AG08396 (cell line): ENCODE data around the gene ZNF521.
"Not testable (repeated sequence)": the region's sequence is repeated elsewhere in the genome, so short reads cannot be mapped to it uniquely, and the experiment has no call there.

Source experiments
- DNase-seq: peaks from one replicate; pipeline ENCODE4 v3.0.0; 2012; ENCODE audit warnings: low spot score, mixed read lengths

ZNF521 gene

DNA sequence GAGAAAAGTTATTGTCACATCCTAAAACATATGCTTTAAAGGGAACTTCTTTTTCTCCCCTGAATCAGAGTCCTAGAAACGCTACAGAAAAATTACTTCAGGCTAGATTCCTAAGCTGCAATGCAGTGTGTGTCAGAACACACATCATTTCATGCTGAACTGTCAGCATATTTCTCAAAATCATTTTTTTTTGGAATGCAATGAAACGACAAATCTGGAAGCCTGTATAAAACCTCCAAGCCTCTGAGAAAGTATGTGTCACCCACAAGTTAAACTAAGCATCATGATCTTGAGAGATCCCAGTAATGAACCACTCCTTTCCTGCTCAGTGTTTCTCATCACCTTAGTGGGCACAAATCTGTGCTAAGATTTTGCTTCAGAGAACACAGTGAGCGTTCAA is 276.2 kb downstream of the ZNF521 start:
- DNase-seq, result peak; percentile 52

DNA sequence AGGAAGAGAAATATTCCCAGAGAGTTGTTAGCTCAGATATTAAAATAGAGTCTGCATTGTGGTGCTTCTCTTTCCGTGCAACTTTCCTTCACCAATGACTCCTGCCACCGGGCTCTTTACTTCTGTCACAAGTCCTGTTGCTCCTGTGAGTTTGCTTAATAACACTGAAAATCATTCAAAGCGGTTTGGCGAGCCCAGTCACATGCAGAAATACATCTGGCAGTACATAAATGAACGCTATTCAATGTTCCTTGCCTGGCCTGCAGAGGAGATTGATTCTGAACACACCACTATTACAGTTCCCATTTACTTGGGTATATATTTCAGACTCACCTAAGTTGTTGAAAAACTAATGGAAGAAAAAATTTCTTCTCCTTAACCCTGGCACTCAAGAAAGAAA is 276.6 kb downstream of the ZNF521 start:
- no peak for DNase-seq

DNA sequence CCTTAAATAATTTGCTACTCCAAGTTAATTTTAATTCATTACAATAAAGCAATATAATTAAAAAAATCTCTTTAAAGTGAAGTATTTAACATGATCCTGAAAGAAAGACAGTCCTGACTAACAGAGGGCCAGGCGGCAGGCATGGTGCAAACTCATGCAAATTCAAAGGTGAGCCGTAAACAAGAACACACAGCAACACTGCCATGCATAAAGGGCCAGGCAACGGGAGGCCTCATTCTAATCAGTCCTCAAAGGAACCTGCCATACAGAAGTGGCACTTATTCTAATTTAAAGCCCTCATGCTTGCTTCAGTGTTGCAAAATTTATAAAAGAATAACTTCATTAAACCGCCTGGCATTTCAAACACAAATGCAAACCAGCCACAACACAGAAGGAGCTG is 277.0 kb downstream of the ZNF521 start:
- no peak for DNase-seq

DNA sequence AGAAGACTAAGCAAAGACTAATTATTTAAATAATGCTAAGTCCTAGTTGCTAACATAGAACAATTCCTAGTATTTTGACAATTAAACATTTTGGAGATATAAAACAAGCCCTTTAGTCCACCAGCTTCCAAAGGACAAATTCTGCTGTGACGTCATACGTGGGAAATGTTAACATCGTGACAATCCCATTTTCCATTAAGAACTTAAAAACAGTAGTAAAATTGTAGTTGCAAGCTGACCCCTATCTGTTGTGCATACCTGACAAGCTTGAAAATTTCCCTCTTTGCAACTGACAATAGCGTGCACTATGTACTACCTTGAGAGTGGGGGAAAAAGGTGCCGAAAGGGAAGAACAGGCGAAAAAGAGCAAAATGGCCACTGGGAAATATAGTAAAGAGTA is 279.8 kb downstream of the ZNF521 start:
- no peak for DNase-seq

DNA sequence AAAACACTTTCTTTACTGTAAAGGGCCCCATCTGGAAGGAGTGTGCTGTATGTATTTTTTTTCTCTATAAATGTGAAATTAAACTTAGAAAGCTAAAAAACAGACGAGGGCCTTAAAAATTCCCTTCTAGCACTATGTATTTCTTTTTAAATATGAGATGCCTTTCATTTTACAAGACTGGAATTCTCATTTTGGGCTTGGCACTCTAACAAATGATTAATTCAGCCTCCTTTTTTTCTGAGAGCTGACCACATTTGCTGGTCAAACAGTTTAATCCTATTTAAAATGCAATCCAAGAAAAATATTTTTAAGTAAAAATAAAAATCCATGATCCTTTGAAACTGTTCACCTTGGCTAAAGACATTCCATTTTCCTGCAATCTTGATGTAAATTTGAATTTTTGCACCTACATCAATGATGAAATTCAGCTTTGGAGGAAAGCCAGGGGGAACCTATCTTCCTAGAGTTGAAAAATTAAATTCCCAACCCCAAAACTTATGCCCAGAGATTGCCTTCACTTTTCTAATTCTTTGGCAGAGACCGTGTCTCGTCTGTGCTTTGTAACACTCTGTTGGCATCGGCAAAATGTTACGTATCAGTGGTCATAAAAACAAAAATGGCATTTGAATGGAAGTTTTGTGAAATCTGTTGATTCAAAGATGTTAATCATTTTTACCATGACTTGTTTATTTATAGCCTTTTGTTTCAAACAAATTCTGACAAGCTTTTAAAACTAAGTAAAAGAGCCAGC is 284.5 kb downstream of the ZNF521 start:
- no peak for DNase-seq

DNA sequence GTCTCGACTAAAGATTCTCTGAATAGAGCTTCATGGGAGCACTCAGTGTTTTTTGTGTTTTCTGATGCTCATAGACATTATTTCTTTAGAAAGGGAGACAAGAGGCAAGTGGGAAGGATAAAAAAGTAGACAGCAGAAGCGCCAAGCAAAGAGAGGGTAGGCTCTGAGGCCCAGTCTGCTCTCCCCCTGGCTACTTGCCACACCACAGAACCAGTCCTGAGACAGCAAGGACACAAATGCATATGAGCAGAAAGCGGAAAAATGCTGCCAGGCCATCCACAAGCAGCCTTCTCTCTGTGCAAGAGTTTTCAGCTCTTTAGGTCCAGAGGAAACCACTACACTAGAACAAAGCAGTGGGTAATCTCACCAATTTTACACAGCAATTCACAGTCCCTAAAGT is 285.4 kb downstream of the ZNF521 start:
- no peak for DNase-seq

DNA sequence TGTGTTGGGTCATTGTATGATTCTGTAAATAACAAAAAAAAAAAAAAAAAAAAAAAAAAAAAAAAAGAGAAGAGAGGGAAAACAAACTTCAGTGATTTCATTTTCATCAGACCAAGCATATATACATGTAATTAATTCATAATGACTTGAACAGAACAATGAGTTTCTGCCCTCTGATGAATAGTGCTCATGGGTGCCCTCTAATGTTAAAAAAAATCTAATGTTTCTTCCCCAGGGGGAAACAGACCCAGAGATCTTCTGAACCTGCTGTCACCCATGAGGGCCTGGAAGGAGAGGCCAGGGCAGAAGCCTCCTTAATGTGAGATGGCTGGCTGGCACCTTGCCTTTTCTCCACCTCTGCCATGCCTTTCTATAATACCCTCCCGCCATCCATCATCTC is 289.2 kb downstream of the ZNF521 start:
- DNase-seq, result no peak

DNA sequence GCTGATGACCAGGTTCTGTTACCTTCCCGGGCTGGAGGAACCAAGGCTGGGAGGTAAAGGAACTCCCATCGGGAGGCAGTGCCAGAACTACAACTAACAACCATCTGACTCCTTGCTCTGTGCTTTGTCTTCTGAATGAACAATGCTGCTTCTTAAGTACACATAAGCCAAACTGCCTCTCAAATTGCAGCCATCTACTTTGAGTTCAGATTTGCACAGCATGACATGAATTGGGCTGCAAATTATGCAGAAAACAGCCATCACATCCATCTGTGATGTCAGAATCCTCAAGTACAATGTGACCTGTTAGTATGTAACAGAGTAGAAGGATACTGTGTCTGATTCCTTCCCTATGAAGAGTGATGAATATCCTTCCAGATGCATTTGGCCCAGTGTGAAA is 290.6 kb downstream of the ZNF521 start:
- no peak for DNase-seq

DNA sequence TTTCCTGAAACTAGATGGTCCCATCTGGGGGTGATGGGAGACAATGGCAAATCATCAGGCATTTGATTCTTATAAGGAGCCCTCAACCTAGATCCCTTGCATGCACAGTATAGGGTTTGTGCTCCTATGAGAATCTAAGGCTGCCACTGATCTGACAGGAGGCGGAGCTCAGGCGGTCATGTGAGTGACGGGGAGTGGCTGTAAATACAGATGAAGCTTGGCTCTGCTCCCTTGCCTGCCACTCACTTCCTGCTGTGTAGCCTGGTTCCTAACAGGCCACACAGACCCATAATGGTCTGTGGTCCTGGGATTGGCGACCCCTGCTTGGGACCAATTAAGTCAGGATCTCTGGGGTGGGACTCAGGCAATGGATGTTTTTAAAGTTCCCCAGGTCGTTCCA is 293.4 kb downstream of the ZNF521 start:
- no peak for DNase-seq

DNA sequence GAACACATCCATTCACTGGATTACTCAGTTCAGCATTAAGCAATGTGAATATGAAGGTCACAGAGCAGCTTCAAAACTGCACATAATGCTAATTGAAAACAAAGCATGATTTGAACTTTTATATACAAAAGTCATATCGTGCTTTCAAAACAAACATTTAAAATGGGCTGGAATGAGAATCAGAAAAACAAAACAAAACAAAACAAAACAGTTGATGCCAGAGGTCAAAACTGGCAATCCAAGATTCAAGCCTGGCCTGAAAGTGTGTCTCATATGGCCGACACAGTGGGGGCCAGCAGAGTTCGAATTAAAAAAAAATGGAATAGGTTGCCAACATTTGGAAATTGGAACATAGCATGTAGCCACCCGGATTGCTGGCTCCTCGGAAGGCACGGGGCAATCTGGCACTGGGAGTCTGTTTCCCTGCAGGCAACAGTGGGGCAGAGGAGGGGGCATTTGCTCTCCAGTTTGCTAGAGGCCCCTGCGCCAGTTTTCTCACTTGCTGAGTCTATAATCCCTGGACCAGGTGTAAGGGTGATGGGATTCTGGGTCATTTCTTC is 294.4 kb downstream of the ZNF521 start:
- DNase-seq, result no peak

DNA sequence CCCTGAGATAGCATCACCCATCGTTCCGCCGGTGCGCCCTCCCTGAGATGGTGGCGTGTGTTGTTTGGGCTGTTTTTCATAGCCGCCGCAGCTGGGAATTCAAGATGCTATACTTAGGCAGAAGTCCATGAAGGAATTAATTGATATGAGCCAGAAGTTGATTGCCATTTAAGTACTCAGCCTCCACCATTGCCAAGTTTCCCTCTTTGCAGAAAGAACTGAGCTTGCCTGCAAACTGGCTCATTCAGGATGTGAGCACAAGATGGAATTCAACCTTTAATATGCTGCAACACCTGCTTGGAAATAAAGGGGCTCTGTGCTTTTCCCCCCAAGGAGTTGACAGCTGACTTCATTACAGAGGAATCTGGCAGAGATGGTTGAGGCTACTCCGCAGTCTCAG is 295.5 kb downstream of the ZNF521 start:
- DNase-seq, result no peak

DNA sequence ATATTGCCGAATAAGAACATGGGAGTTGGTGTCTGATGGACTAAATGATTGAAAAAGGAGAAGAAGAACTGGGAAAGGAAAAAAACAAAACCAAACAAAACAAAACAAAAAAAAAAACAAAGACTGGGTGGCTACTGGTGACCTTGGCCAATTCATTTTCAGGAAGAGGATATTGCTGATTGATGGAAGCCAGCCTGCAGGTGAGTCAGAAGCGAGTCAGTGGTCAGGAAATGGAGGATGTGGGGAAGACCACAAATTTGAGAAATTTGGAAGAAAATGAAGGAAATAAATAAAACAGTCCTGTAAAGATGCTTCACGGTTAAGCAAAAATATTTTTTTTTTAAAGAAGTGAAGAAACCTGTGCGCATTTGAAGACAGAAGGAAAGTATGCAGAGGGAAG is 296.9 kb downstream of the ZNF521 start:
- peak; percentile 24 for DNase-seq

DNA sequence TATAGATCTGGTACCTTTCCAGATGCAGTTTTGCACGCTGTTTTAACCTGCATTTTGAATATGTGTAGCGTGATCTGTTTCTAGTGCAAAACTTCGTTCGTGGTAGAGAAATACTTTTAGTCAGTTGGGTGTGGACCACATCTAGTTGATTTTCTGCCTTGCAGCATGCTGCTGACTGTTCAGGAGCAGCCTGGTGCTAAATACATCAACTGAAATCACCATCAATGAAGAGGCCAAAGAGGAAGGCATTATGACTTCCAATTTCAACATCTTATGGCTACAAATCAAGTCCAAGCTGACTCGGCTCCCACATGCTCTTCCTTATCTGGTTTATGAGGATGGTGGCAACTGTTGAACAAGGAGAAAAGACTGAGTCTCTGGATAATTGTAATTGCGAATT is 298.5 kb downstream of the ZNF521 start:
- no peak for DNase-seq

DNA sequence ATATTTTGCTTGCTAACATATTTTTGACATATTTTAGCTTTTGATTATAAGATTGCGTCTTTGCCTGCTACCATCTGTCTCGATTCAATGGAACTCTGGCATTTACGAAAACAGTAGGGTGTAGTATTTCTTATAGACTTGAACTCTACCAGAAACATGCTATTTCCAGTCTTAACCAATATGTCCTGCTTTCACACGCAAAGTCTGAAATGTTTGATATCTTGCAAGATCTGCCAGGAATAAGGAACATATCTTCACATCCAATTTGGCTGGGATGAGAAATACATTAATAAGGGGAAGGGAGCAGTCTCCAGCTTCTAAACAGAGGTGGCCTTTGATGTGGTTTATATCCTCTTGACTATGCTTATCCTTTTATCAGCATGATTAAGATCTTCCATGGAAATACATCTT is 299.4 kb downstream of the ZNF521 start:
- no peak for DNase-seq

DNA sequence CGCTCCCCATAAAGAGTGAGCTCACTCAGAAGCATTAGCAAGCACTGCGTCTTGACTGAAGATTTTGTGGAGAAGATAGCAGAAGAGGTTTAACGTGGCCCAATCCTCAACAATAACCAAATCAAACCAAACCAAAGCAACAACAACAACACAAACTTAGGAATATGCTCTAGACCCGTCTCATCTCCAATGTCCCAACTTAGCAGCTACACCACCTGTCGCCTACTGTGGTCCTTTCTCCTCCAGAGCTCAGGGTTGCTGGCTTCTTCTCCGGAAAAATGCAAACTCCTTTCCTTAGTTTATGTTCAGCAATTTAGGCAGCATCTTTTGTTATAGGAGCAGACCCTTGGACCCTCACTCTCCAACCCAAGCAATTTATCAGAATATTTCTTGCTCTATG is 301.4 kb downstream of the ZNF521 start:
- DNase-seq, result no peak

DNA sequence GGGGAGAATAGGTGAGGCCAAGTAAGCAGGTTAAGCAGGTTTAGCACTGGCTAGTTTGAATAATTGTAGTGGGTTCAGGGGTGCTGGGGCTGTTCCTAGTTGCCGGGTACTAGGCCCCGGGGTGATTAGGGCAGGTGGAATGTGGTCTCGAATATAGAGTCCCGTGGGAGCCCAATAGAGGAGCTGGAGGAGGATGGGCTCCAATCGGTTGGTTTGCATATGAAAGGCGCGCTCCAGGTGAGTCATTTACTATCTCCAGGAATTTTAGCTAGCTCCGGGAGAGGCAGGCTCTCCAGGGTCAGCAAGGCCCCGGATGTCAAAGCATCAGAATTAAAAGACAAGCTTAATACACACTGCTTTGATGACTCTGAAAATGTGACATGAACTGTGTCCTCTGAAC is 304.0 kb downstream of the ZNF521 start:
- no peak for DNase-seq

DNA sequence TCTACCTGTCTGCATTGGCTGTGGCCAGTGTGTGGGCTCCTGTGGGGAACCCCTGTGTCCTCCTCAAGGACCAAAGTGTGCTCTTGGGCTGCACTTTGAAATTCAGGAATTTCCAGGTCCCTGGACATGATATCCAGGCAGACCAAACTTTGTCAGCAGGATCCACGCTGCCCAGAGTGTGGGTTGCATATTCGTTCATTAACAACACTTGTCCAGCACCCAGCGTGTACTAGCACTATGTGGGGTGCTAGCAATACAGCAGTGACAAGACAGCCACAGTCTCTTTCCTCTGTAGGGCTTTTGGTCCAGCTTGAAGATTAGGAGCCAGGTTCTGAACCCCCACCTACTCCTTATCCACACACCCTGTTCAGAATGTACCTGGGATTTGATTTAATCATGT is 304.5 kb downstream of the ZNF521 start:
- DNase-seq, result no peak

DNA sequence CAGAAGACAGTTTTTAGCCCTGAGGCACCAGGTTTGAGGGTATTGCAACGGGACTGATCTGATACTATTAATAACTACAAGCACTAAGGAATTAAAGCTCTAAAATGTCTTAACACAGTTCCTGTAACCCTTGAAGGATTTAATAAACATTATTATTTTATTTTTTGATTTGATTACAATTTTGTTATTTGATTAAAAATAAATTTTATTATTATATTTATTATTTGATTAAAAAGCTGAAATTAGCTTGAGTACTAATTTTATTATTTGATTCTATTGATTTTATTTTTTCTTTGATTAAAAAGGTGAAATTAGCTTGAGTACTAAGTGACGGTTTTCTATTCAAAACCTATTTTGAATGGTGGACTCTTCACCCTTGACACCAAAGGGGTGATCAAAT is 307.3 kb downstream of the ZNF521 start:
- DNase-seq, result no peak

DNA sequence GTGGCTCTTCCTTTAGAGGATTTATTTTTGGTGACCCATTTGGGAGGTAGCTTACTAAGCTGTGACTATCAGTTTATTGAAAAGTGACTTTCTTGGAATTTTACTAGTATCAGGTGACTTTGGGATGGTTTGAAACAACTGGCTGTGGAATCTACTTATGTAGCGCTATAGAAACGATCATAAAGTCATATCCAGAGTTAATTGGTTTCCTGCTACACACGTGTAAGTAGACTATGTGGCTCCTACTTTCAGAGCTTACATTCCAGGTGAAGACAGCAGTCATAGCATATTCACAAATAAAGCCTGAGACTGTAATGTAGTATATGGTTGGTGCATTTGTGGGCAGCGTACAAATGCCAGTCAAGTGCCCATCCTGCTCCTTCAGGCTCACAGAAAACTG is 308.9 kb downstream of the ZNF521 start:
- no peak for DNase-seq

DNA sequence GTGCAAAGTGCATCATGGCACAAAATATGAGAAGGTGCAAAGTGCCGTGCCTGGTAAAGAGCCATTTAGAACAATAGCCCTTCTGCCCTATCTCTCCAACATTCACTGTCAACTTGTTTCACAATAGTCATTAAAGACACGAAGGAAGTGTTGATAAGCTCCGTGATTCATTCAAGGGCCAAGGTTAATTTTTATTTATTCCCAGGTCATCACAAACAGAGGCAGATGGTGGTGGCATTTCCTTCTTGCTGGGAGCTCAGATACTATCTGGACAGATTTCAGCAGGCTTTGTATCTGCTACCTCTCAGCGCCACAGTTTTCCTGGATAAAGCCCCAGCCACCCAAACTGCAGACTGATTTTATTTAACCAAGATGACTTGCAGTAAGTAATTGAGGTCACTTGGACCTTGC is 309.3 kb downstream of the ZNF521 start:
- no peak for DNase-seq

DNA sequence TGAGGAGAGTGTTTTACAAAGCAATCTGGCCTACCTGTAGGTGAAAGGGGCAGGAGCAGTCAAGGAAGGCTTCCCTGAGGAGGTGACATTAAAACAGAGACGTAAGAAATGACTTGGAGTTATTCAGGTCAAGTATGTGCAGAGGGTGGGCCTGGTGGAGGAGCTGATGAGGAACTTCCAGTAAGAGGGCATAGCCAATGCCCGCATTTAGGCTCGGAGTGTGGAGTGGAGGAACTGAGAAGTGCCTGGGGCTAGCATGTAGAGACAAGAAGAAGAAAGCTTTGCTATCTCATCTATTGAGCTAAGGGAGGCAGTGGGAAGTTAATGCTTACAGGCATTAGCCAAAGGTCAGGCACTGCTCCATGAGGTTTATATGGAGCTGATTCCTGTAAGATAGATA is 312.2 kb downstream of the ZNF521 start:
- DNase-seq, result no peak

DNA sequence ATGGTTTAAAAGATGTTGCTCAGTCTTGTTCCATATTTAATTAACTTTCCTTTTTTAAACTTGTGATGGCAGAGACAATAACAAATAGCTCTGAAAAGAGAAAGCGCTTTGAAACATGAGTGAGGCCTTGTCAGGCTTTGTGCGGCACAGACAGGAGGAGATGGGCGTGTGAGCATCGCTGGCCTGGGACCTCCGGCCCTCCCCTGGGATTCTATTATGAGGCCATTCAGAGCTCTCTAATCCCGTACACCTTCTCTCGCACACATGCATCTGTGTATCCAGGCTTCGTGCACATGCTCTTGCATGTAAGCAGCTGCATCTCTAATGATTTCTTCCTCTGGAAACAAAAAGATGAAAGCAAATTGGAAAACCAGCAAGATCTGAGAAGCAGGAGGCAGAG is 313.7 kb downstream of the ZNF521 start:
- DNase-seq, result no peak

DNA sequence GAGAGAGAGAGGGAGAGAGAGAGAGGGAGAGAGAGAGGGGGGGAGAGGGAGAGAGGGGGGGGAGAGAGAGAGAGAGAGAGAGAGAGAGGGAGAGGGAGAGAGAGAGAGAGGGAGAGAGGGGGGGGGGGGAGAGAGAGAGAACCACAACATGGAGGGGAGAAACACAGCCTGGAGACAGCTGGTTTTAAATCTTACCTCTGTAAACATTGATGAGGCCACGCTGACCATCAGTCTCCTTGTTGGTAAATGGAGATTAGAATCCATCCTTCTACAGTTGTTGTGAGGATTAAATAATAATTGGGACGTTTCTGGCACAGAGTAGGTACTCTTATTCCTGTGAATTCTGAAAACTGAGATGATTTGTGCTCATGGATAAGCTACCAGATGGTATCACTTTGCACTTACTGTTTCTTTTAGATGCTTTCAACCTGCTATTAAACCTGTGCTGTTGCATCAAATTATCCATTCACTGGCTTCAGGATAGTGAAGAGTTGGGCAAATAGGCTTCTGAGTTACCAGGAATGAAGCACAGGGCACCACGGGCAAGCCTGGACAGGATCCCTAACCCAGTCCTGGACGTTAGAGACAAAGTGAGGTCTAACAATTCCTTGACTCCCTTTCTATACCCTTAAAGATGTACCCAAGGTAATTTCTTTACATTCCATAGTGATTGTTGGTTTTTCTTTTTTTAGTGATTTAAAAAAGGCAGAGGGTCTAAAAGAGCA is 318.1 kb downstream of the ZNF521 start:
- DNase-seq, result no peak

DNA sequence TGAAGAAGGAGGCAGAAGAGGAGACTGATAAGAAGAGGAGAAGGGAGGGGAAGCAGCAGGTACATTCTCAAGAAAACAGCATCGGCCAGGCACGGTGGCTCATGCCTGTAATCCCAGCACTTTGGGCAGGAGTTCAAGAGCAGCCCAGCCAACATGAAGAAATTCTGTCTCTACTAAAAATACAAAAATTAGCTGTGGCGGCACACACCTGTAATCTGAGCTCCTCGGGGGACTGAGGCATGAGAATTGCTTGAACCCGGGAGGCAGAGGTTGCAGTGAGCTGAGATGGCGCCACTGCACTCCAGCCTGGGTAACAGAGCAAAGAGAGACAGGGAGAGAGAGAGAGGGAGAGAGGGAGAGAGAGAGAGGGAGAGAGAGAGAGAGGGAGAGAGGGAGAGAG is 318.8 kb downstream of the ZNF521 start:
- DNase-seq, result not testable (repeated sequence)
